Stimulated activated CD8-positive, alpha-beta memory T cell treated with anti-CD3 and anti-CD28 coated beads, Interleukin-2, amount 100 ng/mL, for 48 hours (primary cell): ENCODE data around the gene RDH14.

Source experiments
- DNase-seq, 2 donors: peaks; one replicate each; pipeline ENCODE4 v3.0.0-alpha.2; 2020; ENCODE audit warnings: low read depth in 2 of 2

RDH14 gene

GRCh38 chr2:18566145-18566769, 5.8 kb upstream of the RDH14 start:
- DNase-seq = no peak

GRCh38 chr2:18560797-18561085, 288 bp upstream of the RDH14 start:
- DNase-seq = no peak

GRCh38 chr2:18559531-18560030, 872 bp downstream of the RDH14 start:
- no peak for DNase-seq

GRCh38 chr2:18558458-18558857, 2.0 kb downstream of the RDH14 start:
- no peak for DNase-seq

DNA sequence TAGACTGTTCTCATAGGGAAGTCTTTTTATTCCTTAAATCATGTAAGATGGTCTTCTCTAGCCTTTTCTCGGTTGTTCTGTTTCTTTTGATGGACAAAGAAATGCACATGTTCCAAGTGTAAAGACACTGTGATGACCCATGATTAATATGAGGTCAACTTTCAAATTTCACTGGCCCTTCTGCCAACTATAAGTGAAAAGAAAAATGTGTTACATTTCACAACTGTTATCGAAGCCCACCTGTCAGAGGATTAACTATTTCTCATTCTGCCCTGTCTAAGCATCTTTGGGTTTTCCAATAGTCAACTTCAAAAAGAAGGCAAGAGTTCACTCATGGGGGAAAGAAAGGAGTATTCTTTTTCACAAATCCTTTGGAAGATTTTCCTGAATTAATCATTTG, 3.3 kb downstream of the RDH14 start:
- no peak for DNase-seq

GRCh38 chr2:18552351-18553077, 7.9 kb downstream of the RDH14 start:
- no peak for DNase-seq

GRCh38 chr2:18551623-18552022, 8.8 kb downstream of the RDH14 start:
- DNase-seq = no peak

- no peak for DNase-seq
Observed at GRCh38 chr2:18551169-18551568, 9.3 kb downstream of the RDH14 start.

DNA sequence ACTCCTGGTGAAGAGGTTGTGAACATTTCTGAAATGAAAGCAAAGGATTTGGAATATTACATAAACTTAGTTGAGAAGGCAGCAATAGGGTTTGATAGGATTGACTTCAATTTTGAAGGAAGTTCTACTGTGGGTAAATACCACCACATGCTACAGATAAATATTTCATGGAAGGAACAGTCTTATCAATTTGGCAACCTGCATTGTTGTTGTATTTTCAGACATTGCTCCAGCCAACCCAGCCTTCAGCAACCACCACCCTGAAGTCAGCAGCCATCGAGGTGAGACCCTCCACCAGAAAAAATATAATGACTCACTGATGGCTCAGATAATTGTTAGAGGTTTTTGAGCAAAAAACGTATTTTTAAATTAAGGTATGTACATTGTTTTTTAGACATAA, 10.0 kb downstream of the RDH14 start:
- no peak for DNase-seq

DNA sequence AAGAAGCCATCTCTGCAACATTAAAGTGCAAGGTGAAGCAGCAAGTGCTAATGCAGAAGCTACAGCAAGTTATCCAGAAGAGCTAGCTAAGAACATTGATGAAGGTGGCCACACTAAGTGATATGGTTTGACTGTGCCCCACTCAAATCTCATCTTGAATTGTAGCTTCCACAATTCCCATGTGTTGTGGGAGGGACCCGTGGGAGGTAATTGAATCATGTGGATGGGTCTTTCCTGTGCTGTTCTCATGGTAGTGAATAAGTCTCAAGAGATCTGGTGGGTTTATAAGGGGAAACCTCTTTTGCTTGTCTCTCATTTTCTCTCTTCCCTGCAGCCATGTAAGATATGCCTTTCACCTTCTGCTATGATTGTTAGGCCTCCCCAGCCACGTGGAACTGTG, 11.4 kb downstream of the RDH14 start:
- DNase-seq = no peak

GRCh38 chr2:18548621-18549020, 11.8 kb downstream of the RDH14 start:
- no peak for DNase-seq

DNA sequence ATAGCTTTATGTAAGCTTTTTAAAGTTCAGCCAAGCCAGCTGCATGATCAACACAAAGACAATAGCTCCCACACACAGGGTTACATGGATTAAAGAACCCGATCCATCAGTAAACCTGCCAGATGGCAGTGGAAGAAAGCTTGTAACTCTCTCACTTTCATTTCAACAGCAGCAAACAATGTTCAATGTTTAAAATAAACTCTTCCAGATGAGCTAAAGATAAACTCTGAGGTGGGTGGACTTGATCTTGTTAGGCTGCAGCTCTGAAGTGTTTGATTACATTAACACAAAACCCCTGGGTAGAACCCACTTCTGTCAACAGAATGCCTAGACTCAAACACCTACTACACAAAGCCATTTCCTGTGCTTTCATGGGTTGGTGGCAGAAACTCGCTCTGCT, 13.9 kb downstream of the RDH14 start:
- DNase-seq = no peak

GRCh38 chr2:18545384-18545783, 15.1 kb downstream of the RDH14 start:
- no peak for DNase-seq

DNA sequence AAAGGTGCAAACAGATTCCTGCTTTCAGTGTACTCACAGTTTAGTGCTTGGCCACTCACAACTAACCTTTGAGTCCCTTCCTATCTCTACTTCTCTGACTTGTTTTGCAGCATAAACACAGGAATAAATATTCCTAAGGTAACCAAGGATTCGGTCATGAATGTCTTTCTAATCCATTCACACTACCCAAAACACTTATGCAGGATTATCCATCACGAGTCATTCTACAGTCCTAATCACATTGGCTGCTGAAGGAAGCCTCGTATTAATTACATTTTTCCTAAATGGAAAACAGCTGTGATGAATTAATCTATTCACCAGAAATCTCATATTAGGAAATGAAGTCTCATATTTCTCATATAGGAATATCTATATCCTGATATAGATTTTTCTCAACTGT, 16.3 kb downstream of the RDH14 start:
- DNase-seq = no peak

DNA sequence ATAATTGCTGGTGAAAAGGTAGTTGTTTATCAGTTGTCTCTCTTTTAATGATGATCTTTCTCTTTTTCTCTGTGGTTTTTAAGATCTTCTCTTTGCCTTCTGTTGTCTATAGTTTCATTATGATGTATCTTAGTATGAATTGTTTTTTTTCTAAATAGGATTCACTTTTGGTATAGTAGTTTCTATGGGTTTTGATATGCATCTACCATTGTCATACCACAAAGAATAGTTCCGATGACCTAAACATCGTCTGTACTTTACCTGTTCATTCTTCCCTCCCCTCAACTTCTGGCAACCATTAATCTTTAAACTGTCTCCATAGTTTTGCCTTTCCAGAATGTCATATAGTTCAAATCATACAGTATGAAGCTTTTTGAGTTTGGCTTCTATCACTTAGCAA, 19.6 kb downstream of the RDH14 start:
- DNase-seq = no peak

DNA sequence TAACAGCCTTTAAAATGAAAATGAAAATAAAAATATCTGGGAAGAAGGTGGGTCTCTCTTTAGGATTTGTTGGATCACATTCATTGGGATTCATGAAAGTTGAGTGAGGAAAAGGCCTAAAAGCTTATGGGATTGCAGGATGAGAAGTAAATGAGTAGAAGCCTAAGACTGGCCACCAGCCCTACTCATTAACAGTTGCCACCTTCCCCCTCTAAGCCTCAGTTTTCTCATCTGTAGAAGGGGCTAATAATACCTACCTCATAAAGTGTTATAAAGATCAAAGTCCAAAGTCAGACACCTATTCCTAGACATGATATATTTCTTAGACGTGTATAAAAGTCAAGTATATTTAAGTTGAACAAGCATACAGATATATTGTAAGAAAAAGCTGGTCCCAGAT, 23.8 kb downstream of the RDH14 start:
- DNase-seq = no peak

GRCh38 chr2:18536100-18536499, 24.4 kb downstream of the RDH14 start:
- no peak for DNase-seq

DNA sequence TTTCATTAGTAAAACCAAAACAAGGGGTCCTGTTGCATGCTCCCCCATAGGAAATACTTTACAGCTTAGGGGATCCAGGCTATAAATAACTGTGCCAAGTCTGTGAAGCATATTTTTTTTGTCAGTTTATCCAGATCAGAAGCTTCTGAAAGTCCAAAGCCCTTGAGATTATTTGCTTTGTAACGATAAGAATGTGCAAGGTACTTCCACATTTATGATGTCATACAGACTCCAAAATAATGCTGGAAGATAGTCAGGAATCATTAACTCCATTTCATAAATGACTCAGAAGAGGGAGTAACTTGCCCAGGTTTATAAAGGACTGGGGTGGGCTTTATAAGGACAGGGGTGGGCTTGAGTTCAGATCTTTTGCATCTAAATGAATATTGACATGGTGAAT, 29.3 kb downstream of the RDH14 start:
- no peak for DNase-seq

GRCh38 chr2:18527822-18528221, 32.6 kb downstream of the RDH14 start:
- no peak for DNase-seq

GRCh38 chr2:18527326-18527725, 33.1 kb downstream of the RDH14 start:
- DNase-seq = no peak

GRCh38 chr2:18526429-18526828, 34.0 kb downstream of the RDH14 start:
- no peak for DNase-seq

DNA sequence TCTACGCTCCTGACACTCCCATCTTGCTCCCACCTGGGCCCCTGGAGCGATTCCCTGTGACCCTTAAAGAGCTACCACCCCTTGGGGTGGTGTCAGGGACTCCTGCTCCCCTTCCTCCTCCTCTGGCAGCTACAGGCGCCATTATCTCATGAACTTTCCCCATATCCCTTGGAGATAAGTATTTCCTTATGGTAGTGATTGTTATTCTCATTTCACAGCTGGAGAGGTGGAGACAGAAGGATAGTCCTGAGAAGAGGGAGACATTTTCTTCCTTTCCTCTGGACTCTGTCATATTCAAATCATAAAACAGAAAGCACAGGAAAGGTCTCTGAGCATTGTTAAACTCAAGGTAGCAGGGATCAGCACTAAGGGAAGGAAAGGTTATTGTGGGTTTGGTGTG, 34.6 kb downstream of the RDH14 start:
- DNase-seq = no peak

DNA sequence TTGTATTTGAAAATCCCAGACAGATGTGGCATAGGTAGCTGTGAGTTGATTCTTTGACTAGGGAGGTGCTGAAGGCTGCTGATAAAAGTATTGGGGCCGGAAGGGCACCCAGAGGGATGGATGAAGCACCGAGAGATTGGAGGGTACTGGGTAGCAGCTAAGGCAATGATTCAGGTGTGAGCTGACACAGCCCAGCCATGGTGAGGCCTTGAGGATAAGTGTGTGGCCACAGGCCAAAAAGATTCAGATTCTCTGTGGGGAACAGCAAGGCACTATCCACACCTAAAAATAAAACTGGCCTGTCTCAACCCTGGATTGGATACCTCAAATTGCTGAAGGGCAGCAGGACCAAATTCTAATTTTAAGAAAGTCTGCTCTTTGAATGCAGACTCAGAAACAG, 35.2 kb downstream of the RDH14 start:
- no peak for DNase-seq
